Jurkat, Clone E6-1 (cell line): ENCODE results near the gene CYP11A1. TPM values are rescaled to one million over a fixed set of nuclear protein-coding genes. Genes with fewer than 3 reads are reported as not detected.
A peak's percentile ranks its signal among the peaks of the same experiment; 100 is the strongest.

Source experiments
- DNase-seq: peaks from one replicate; pipeline ENCODE4 v3.0.0-alpha.2; 2011; ENCODE audit warnings: low read depth, low spot score
- H3K4me3 ChIP-seq: 2 replicates; pipeline ENCODE4 v1.5.1; 2011; ENCODE audit warnings: mild to moderate bottlenecking, low read length, control low read depth, moderate library complexity
- polyA plus RNA-seq: library from polyadenylated mRNA; unstranded; fragments of >200 nt; gene quantifications from one replicate; pipeline ENCODE4 v1.2.1, GENCODE V29; 2012; ENCODE audit warnings: missing spikeins; ENCODE audit not compliant: insufficient read length, insufficient read depth

CYP11A1 gene
- not detected for polyA plus RNA-seq

- DNase-seq: no peak
- no peak within 1 kb of the TSS for H3K4me3 ChIP-seq
Observed at GRCh38 chr15:74367296-74367854, at the start of gene CYP11A1. TSS of gene CYP11A1 (minus strand) at chr15:74367646. CDS start at chr15:74367585, 61 bp downstream.

- no peak overlapping the region for H3K4me3 ChIP-seq
- no peak for DNase-seq
Observed at GRCh38 chr15:74417225-74417624, 49.8 kb upstream of the CYP11A1 start.

DNA sequence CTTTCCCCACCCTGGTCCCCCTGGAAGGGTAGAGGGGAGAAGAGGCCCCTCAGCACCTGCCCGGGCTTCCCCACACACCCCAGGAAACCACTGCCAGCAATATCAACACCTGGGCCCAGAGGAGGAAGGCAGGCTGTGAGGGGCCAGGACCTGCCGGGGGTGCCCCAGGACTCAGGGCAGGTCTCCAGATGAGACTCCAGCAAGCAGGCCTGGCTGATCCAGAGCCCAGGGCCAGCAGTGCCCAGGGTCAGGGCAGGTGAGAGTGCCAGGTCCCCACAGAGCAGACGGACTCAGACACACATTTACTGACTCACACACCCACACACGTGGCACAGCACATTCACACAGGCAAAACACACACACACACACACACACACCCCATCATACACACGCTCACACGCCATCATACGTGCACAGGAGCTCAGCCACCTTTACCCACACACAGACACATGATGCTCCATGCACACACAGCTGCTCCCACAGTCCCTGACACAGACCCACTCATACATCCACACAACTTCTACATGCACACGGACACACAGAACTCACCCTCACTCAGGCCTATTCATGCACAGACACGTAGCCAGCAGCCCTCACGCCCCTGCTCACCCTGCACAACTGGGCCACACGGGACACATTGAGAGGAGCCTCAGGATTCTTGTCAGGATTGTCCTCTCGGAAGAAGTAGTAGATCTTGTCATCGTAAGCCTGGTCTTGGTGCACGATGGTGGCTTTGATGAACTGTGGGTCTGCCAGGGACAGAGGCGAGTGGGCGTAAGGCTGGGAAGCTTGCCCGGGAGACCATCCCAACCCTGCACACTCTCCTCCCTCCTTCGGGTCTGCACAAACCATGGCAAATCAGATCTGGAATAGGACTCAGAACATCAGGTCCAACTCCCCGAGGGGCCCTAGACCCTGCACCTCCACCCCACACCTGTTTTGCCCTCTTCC is 48.8 kb upstream of the CYP11A1 start:
- no peak overlapping the region for H3K4me3 ChIP-seq
- no peak for DNase-seq

GRCh38 chr15:74414603-74415338 is 47.3 kb upstream of the CYP11A1 start:
- peak; percentile 55 for DNase-seq
- no peak overlapping the region for H3K4me3 ChIP-seq

GRCh38 chr15:74414081-74414580 is 46.7 kb upstream of the CYP11A1 start:
- H3K4me3 ChIP-seq: no peak overlapping the region
- DNase-seq: no peak

GRCh38 chr15:74413350-74414080 is 46.1 kb upstream of the CYP11A1 start:
- no peak for DNase-seq
- no peak overlapping the region for H3K4me3 ChIP-seq

- DNase-seq: no peak
- no peak overlapping the region for H3K4me3 ChIP-seq
Observed at GRCh38 chr15:74412159-74412558, 44.7 kb upstream of the CYP11A1 start.

GRCh38 chr15:74411686-74412085 is 44.2 kb upstream of the CYP11A1 start:
- no peak overlapping the region for H3K4me3 ChIP-seq
- no peak for DNase-seq

DNA sequence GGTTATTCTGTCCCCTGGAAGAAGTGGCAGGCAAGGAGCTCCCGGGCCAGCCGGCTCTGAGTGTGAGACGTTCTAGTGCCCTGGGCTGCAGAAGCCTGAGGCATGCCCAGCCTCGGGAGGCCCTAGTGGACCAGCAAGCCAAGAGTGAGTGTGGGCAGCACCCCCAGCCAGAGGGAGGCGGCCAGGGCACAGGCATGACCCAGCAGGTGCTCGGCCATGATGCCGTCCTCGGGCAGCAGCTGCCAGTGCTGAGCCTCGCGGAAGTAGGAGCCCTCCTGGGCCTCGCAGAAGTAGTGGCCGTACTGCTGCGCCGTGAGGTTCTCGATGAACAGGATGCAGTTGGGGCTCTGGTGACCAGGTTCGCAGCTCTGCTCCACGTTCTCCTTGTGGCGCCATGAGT is 43.1 kb upstream of the CYP11A1 start:
- no peak overlapping the region for H3K4me3 ChIP-seq
- DNase-seq: no peak

DNA sequence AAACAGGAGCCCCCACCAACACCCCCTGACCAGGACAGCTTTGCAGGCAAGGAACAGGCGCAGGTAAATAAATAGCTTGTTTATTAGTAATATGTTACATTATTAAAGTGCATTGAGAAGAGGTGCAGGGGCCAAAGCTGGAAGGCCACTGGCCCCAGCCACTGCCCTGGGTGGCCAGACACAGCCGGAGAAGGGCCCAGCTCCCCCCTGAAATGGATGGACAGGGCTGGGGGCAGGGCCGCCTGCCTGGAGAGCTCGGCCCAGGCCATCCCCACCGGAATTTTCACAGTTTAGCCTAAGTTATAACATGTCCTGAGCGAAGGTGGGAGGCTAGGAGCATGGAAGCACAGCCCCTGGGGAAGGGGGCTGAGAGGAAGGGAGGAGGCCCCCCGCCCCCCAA is 41.8 kb upstream of the CYP11A1 start:
- no peak for DNase-seq
- H3K4me3 ChIP-seq: no peak overlapping the region

GRCh38 chr15:74408815-74409214 is 41.4 kb upstream of the CYP11A1 start:
- H3K4me3 ChIP-seq: no peak overlapping the region
- DNase-seq: no peak

GRCh38 chr15:74408385-74408784 is 40.9 kb upstream of the CYP11A1 start:
- no peak for DNase-seq

DNA sequence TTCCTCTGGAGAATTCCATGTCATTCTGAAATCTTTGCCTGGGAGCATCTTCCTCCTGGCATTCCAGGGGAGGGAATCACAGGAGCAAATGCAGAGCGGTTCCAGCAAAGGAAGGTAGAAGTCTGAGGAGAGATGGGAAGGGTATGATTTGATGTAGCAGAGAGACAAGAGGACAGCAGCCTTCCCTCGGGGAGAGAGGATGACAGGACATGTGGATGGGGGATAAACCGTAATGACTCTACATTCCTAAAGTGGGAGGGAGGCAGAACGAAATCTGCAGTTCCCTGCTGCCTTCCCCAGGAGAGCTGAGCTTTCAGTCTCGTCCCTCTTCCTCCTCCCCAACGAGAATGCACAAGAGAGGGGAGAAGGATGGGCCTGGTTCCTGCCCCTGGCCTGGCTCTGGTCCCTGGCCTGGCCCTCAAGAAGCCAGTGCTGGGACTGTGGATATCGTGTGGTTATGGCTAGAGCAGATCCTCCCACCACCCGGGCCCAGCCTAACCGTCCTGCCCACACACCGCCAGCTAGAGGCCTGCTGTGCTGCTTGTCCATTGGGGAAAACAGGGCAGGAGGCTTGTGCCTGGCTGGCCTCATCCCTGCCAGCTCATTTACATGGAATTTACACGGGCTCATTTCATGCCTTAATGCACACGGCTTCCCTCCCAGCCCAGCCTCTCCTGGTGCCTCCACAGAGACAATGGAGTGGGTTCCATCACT is 39.7 kb upstream of the CYP11A1 start:
- H3K4me3 ChIP-seq: no peak overlapping the region
- no peak for DNase-seq

More at GRCh38 chr15:74408385-74408784, 40.9 kb upstream of the CYP11A1 start:
- H3K4me3 ChIP-seq: no peak overlapping the region

DNA sequence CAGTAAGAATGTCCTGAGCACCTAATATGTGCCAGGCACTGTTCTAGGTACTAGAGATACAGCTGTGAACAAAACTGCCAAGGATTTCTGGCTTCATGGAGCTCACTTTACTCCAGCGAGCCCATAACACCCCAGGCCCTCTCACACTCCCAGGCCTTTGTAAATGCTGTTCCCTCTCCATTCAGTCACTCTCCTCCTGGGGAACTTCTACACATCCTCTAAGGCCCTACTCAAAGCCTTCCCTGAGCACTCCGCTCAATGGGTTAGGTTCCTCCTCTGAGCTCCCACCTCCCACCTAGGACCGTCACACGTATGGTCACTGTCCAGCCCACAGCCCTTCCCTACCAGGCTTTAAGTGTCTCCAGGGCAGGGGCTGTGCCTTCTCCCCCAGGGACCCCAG is 39.1 kb upstream of the CYP11A1 start:
- no peak for DNase-seq
- H3K4me3 ChIP-seq: no peak overlapping the region

DNA sequence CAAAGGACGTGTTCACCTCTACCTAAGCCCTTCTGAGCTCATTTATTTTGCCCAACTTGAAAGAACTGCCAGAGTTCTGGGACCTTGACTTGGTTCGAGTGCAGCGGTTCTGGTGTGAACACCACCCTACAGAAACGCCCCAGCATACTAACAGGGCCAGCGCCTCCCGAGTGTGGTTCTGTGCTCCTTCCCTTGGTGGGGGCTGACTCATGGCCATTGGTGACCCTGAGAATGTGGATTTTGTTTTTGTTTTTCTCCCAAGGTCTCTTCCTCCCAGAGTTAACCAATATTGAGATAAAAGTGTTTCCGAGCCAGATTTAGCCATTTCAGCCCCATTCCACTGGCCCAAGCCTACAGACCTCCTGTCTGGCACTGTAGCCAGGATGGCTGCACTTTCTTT is 38.4 kb upstream of the CYP11A1 start:
- H3K4me3 ChIP-seq: no peak overlapping the region
- DNase-seq: no peak

GRCh38 chr15:74403991-74404563 is 36.6 kb upstream of the CYP11A1 start:
- no peak overlapping the region for H3K4me3 ChIP-seq
- DNase-seq: no peak

GRCh38 chr15:74403588-74403919 is 36.1 kb upstream of the CYP11A1 start:
- no peak overlapping the region for H3K4me3 ChIP-seq
- DNase-seq: no peak

DNA sequence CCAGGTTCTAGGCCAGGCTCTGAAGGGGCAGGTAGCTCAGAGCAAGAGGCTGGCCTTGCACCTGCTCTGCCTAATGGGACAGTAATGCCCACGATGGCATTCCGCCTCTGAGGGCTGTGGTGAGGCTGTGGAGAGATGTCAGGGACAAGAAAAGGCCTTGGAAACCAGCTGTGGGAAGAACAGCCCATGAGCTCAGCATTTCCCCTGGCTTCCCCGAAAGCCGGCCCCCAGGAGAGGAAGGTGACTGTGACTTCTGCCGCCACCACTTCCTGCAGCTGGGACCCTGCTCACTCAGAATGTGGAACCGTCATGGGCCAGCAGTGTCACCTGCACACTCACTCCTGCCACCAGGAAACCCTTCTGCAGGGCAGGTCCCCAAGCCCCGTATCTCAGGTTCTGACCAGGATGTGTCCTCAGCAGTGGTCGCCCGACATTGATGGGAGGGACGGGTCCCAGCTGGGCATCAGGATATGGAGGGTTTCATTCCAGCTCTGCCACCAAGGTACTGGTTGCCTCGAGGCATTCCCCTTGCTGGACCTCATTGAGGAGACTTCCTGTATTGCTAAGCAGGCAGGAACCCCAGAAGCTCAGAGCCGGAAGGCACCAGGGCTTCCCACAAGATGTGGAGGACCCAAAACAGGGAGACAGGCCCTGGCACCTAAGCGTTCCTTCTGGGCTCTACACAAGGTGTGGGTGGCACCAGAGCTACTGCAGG is 35.6 kb upstream of the CYP11A1 start:
- DNase-seq: peak; percentile 91
- peak overlapping the region; percentile 19 for H3K4me3 ChIP-seq
